SIG-M5 treated with dmso at 0.1 percent for 504 hours (cell line): ENCODE data around the gene RFPL1.

Experiments
- DNase-seq: peaks from one replicate; lab custom pipeline; 2025; ENCODE audit not compliant: unreplicated experiment; lab: John Stamatoyannopoulos, UW

The RFPL1 gene

DNA sequence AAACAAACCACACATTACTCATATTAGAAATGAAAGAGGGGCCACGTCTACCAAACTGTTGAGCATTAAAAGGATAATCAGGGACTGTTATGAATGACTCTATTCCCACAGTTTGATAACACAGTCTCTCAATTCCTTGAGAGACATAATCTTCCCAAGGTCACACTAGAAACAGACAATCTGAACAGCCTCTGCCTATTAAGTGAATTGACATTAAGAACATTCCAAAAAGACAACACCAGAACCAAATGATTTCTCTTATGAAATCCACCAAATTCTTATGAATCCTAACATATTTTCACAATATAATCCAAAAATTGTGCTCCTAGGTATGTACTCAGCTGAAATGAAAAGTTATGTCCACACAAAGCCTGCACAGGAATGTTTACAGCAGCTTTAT is 4.6 kb downstream of the RFPL1 start:
- DNase-seq: no peak

DNA sequence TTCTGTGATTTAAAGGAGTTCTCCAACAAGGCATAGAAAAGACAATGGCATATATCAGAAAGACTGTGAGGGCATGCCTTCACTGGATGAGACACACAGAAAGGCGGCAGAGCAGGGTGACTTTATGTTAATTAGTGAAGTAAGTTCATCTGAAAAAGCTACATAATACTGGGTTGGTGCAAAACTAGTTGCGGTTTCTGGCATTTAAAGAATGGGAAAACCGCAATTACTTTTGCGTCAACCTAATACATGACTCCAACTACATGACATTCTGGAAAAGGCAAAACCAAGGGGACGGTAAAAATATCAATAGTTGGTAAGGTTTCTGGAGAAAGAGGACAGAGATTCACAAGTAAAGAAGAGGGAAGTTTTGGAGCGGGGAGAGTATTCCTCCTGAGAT is 5.1 kb downstream of the RFPL1 start:
- no peak for DNase-seq

DNA sequence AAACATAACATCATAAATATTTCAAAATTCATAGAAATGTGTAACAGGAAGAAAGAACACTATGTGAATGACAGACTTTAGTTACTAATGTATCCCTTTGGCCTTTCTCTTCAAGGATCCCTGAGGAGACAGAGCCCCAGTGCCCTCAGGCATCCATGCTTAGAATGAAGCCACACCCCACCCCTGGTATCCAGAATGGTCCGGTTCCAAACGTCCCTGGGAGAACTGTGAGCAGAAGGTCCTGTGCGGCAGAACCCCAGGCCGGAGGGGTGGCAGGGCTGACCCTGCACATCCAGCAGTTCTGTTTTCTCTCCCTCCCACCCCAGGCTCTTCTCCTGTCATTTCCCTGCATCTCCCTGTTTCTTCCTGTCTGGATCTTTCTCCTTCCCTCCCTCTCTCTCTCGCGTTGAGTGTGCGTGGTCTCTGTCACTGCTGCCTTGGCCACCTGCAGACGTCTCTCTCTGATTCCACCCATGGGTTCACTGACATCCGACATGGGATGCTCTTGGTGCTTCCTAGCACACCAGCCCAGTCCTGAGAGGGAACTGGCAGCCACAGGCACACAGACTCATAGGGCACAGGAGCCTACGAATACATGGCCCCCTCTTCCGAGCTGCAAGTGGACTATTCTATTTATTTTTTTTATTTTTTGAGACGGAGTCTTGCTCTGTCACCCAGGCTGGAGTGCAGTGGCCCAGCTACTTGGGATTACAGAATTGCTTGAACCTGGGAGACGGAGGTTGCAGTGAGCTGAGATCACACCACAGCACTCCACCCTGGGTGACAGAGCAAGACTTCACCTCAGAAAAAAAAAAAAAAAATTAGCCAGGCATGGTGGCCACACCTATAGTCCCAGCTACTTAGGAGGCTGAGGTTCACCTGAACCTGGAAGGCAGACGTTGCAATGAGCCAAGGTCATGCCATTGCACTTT is 5.7 kb downstream of the RFPL1 start:
- no peak for DNase-seq

DNA sequence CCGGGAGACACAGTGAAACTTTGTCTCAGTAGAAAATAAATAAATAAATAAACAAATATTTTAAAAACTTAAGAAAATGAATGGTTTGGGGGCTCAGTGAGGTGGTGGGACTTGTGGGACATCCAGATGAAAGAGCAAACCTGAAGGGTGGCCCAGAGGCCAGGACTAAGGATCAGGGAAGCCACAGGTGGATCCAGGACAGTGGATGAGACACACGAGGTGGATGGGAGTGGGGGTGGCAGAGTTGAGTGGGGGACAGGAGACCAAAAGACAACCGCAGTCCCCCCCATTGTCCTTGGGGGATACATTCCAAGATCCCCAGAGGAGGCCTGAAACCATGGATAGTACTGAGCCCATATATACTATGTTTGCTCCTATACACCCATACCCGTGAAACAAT is 7.1 kb downstream of the RFPL1 start:
- no peak for DNase-seq

DNA sequence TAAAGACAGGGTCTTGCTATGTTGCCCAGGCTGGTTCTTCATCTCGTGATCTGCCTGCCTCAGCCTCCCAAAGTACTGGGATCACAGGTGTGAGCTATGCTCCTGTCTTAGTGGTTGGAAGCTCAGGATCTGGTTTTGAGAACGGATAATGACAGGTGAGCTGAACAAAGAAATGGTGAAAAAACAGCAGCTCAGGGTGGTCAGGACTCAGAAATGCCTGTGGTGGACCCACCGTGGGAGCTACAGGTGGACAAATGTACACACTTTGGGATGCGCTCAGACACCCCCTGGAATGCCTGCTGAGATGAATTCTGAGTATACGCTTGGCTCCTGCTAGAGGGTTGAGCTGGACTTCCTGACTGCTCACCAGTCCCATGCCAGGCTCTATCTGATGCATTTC is 9.5 kb downstream of the RFPL1 start:
- no peak for DNase-seq

DNA sequence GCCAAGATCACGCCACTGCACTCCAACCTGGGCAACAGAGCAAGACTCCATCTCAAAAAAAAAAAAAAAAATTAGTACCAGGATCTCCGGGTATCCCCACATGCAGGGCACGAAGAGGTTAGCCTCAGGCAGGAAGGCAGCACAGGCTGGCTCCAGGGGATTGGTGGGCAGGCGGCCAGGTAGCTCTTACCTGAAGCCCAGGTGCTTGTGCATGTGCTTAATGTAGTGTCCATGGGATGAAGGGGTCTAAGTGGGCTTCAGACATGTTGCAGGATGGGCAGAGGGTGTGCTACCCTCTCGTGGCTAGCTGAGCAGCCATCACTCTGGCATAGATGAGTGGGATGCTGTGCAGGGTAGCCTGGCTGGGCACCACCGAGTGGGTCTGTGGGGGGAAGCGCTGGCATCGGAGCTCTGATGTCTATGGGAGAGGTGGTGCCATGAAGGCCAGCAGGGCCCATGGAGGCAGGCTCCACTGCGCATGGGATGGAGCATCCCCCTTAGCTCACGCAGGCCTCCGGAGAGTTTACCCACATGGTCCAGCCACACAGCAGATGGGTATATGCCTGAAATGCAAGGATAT is 11.0 kb downstream of the RFPL1 start:
- DNase-seq: no peak

DNA sequence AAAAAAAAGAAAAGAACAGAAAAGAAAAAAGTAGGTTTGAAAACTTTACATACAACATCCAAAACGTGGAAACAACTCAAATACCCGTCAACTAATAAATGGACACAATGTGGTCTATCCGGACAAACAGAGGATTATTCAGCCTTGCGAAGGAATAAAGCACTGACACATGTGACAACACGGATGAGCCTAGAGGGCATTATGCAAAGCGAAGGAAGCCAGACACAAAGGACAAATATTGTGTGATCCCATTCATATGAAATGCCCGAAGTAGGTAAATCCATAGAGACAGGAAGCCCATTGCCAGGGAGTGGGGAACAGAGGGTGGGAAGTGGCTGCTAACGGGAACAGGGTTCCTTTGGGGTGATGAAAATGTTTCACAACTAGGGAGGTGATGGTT is 11.8 kb downstream of the RFPL1 start:
- no peak for DNase-seq

DNA sequence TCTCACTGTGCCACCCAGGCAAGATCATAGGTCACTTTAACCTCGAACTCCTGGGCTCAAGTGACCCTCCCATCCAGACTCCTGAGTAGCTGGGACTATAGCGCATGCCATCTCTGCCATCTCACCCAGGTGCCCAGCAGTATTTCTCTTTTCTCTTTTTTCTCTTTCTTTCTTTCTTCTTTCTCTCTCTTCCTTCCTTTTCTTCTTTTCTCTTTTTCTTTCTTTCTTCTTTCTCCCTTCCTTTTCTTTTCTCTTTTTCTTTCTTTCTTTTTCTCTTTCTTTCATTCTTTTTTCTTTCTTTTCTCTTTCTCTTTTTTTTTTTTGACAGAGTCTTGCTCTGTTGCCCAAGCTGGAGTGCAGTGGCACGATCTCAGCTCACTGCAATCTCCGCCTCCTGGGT is 13.5 kb downstream of the RFPL1 start:
- DNase-seq: no peak

DNA sequence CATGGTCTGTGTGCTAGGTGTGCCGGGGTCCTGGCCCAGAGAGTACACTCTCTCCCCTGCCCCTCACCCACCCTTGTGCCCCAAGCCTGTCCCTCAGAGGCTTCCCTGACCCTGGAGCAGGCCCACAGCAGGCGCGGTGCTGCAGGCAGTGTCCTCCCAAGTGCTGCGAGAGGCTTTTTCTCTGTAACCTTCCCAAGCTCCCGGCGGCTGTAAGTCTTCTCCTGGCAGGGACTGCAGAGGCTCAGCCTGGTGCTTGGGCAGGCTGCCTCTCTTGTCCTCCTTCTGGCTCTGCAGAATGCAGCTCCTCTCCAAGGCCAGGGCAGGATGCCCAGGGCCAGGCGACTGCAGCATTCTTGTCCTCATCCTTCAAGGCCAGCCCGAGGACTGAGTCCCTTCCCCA is 15.9 kb downstream of the RFPL1 start:
- no peak for DNase-seq

DNA sequence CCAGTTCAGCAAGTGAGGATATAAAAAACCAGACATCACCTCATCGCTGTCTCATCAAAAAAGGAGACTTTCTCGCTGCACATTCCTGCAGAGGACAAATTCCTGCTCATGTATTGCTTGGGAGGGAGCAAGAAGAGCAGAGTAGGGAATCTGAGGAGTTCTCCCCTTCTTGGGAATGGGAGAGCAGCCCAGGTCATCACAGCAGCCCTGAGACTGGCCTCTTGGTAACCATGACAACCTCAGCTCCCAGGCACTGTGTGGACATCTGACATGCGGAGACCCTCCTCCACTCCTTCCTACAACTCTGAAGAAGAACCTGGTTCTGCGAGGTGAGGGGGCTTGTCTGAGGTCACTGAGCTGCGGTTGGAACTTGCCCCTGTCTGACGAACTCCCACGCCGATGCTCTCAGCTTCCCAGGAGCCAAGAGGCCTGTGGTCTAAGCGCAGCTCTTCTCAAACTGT is 17.9 kb downstream of the RFPL1 start:
- DNase-seq: no peak

DNA sequence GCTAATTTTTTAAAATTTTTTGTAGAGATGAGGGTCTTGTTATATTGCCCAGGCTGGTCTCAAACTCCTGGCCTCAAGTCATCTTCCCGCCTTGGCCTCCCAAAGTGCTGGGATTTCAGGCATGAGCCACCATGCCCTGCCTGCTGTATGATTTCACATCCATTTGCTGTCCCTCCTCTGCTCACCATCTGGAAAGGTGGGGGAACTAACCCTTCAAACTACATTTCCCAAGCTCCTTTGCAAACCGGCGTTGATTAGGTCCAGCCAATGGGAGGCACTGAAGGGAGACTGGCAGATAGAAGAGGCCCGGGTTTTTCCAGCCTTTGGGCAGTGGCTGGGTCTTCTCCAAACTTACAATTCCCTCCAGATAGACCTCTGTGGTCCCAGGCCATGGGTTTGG is 19.3 kb downstream of the RFPL1 start:
- peak; percentile 45 for DNase-seq

DNA sequence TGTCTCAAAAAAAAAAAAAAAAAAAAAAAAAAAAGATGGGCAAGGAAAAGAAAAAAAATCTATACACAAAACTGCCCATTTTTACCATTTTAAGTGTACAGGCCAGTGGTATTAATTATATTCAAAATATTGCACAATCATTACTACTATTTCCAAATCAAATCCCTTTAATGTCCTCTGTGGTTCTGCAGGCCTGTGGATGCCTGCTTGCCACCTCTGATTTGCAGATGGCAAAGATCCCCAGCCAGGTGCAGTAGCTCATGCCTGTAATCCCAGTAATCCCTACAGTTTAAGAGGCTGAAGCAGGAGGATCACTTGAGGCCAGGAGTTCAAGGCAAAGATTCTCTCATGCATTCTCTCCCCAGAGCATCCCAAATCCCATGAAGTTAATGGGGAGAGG is 20.2 kb downstream of the RFPL1 start:
- no peak for DNase-seq

DNA sequence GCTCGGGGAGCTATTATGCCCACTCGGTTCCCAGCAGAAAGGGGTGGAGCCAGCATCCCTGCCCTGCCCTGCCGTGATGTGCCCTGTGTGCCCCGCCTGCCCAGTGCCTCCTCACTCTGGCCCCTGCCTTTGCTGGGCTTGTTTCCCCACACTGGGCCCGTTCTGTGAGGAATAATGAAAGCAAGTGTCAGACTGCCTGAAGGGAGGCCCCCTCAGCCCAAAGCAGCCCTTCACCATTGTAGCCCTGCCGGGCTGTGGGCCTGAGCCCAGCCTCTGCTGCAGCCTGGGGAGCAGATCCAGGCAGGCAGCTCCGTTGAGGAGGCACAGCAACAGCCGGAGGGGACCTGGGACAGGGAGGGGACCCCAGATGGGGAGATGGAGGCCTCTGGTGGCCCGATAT is 21.4 kb downstream of the RFPL1 start:
- no peak for DNase-seq

DNA sequence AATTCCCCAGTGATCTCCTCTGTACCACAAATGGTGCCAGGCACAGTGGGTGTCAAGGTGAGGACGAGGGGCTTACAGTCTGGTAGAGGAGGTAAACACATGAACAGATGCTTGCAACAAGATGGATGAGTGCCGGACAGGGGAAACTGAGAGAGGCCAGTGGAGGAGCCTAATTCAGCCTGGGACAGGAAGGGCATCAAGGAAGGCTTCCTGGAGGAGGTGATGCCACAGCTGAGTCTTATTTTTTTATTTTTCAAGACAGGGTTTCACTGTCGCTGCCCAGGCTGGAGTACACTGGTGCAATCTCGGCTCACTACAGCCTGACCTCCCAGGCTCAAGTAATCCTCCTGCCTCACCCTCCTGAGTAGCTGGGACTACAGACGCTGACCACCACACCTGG is 22.9 kb downstream of the RFPL1 start:
- DNase-seq: no peak

DNA sequence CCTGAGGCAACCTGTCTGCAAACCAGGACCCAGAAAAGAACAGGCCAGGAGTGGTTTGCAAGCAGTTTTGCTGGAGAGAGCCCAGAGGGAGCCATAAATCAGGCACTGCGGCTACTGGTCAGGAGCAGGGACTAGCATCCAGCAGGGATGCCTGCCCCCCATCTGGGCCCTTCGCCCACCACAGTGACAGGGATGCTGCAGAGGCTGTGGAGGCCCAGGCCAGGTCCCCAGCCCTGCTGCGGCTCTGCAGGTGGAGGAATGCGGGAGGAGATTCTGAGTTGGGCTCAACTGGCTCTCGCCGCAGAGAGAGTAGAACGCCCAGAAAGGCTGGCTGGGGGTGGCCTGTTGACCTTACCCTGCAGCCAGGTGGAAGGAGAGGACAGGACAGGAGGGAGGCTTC is 25.2 kb downstream of the RFPL1 start:
- DNase-seq: no peak

DNA sequence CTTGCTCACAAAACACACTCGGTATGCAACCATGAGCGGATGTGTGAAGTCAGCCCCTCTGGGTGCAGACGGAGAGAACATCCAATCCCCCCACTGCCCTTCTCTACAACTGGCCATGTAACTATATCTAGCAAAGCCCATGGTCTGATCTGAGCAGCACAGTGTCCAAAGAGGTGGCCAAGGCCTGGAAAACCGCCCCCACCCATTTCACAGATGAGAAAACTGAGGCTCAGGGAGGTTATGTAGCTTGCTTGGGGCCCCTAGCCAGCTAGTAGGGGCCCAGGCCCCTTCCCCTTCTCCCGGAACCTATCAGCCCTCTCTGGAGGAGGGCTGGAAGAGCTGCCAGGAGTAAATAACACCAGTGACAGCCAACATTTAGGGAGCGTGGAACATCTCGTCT is 26.2 kb downstream of the RFPL1 start:
- DNase-seq: no peak

DNA sequence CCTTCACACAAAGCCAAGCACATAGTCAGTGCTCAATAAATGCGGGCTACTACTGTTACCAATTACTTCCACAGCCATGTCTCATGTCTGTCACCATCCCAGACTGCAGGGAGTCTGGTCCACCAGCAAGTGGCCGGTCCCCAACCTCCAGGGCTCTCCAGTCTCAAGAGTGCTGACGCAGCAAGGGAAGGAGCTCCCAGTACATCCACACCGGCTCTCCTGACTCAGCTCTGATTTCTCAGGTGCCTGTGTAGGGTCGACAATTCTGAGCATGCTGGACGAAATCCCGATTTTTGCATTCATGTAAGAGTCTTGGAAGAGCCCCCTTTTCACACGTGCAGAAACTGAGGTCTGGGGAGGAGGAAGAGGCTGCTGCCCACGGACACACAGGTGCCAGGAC is 31.4 kb downstream of the RFPL1 start:
- DNase-seq: no peak

DNA sequence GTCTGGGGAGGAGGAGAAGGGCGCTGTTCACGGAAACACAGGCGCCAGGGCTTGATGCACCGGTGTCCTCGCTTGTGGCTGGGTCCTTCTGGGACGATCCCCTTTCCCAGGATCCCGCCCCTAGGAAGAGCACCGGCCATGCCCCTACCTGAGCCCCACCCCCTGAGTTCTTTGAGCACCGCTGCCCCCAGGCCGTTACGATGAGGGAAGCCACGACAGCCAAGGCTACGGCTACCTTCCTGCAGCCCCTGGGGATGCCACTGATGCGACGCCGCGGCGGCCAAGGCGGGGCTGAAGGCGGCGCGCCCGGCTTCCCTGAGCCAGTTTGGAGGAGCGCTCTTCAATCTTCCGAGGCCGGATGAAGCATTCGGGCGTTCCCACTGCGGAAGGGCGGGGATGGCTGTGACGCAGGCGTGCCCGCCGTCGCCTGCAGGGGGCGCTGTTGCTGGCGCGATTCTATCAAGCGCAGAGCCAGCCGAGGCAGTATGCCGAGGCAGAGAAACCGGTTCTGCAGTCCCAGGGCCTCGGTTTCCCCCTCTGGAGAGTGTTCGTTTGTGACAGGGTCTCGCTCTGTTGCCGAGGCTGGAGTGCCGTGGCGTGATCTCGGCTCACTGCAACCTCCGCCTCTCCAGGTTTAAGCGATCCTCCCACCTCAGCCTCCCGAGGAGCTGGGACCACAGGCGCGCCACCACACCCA is 31.9 kb downstream of the RFPL1 start:
- peak; percentile 50 for DNase-seq

DNA sequence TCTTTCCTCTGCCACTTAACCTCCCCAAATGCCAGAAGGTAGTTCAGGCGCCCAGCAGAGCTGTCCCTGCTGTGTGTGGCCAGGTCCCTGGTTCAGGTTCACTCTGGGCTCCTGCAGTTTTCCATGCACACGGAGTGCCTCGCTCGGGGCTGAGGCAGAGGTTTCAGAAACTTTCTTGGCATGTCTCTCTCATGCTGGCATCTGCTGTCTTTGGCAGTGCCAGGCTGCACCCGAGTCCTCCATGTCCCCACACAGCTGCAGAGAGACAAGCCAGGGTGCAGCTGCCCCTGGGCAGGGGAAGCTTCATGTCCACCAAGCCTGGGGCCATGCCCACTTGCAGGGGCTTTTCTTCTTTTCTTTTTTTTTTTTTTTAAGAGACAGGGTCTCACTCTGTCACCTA is 34.6 kb downstream of the RFPL1 start:
- DNase-seq: no peak

DNA sequence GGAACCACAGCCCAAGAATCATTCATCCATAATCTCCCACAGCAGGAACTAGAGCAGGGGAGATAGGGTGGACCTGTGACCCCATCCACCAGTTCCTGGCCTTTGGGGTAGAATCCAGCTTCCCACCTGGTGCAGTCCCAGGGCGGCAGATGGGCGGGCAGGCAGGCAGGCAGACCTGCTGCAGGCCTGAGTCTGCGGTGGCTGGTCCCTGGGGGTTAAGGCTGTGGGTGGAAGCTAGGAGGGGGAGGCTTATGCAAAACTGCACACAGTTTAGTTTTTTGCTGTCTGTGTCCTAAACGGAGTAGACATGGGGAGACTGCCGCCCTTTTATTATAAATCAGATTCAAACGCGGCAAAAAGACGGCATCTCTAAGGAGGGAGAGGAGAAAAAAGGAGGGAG is 37.2 kb downstream of the RFPL1 start:
- DNase-seq: no peak

DNA sequence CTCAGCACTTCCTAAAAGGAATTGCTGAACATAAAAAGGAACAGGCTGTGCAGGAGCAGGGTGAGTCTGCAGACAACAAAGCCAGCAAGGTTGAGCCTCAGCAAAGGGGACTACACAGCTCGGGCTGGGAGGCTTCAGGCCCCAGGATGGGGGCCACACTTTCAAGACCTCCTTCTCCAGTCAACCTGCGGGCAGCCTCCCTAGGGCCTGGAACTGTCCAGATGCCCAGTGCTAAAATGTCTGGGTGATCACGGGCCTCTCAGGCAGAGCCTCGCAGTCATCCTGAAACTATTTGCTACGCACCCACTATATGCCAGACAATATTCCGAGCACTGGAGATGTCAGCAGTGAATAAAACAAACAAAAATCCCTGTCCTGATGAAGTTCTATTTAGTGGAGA is 37.7 kb downstream of the RFPL1 start:
- DNase-seq: no peak

DNA sequence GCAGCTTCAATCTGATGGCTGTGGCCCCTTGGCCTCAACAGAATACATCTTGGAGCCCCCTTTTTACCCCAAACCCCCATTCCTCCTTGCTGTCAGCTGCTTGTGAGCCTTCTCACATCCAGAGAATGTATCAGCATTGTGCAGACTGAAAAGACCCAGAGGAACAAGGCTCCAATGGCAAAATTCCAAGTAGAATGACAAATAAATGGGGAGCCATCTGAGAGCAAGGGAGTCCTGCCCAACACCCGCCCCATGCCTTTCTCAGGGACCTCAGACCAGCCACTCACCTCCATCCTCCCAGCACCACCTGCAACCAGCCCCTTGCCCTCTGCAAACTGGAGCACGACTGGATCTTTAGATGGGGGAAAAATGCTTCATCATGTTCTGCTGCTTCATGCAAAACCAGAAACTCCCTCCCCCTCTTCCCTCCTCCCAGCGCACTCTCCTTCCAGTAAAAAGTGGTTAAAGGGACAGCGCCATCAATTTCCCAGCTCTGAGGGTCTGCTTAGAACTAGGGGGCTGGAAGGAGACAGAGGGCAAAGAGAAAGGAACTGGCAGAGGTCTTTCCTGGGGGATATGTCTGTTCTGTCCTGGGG is 39.4 kb downstream of the RFPL1 start:
- no peak for DNase-seq
